K562 (cell line): ENCODE data around the gene SERTAD4. TPM values are rescaled to one million over a fixed set of nuclear protein-coding genes. Genes with fewer than 3 reads are reported as not detected.

Source experiments
- ATAC-seq: fragments of 200-7000 bp; cut with Tn5 transposase; 3 replicates; pipeline ENCODE4 v1.9.1; 2020; ENCODE audit warnings: moderate library complexity
- BruUV-seq: library from RNA; stranded (reverse); fragments of 400-500 nt; replicated peaks from 2 replicates; lab custom pipeline; 2021; lab: Mats Ljungman, UMichigan
- CTCF ChIA-PET: fragments of 300-600 bp; formaldehyde crosslinking; extraction: SDS; loops from one replicate; lab custom pipeline; 2021; ENCODE audit warnings: low intra/inter-chr PET ratio; lab: Yijun Ruan, JAX
- POLR2A ChIA-PET: fragments of 300-600, 350-650 bp; sonication (Branson Sonifier 250); formaldehyde crosslinking; extraction: SDS; loops from one replicate; lab custom pipeline; 2021; ENCODE audit warnings: antibody characterized with exemption, inconsistent platforms; lab: Yijun Ruan, JAX
- DNase-seq, 4 experiments: peaks; one replicate each; pipeline versions ENCODE4 v3.0.0 to v3.0.0-alpha.2; 2011 to 2018; ENCODE audit warnings: low spot score in 3 of 4, mixed read lengths in 3 of 4; ENCODE audit errors: extremely low read depth in 1 of 4
- FAIRE-seq: peaks from 2 replicates; lab custom pipeline; 2011; peaks lifted over from hg19 to GRCh38; lab: Jason Lieb, UNC
- H2AFZ ChIP-seq: 2 replicates; pipeline ENCODE4 v1.6.0; 2011; ENCODE audit warnings: low read depth, low read length, control low read depth, inconsistent platforms
- H3K27ac ChIP-seq: fragments of 200-600 bp; 3 replicates; pipeline ENCODE4 v1.8.0; 2011; ENCODE audit warnings: low read depth, mild to moderate bottlenecking, control low read depth, inconsistent platforms, low read length, moderate library complexity, mixed read lengths; ENCODE audit errors: extremely low read depth
- H3K27me3 ChIP-seq, 2 experiments: fragments of 300-600 bp in 1 of 2; 2 replicates in 1 of 2; 3 replicates in 1 of 2; pipeline versions ENCODE4 v1.6.0 to v1.8.0; 2011; ENCODE audit warnings: inconsistent platforms in 2 of 2, low read length in 2 of 2, mild to moderate bottlenecking in 1 of 2, mixed read lengths in 1 of 2, moderate library complexity in 1 of 2; ENCODE audit not compliant: control insufficient read depth in 2 of 2, insufficient read depth in 2 of 2
- H3K36me3 ChIP-seq: fragments of 300-600 bp; 3 replicates; pipeline ENCODE4 v1.8.0; 2011; ENCODE audit warnings: mild to moderate bottlenecking, low read length, inconsistent platforms; ENCODE audit not compliant: control insufficient read depth, insufficient read depth
- H3K4me1 ChIP-seq, 2 experiments: fragments of 200-600 bp in 1 of 2; replicated peaks in 1 of 2; 2 replicates in 1 of 2; 3 replicates in 1 of 2; pipeline versions ENCODE4 v1.5.1 to v1.8.0; 2011; ENCODE audit warnings: inconsistent platforms in 2 of 2, low read length in 2 of 2, mild to moderate bottlenecking in 1 of 2, mixed read lengths in 1 of 2, moderate library complexity in 1 of 2; ENCODE audit not compliant: control insufficient read depth in 2 of 2, insufficient read depth in 2 of 2
- H3K4me2 ChIP-seq: 2 replicates; pipeline ENCODE4 v1.6.1; 2011; ENCODE audit warnings: low read length, control low read depth, inconsistent platforms, mixed read lengths; ENCODE audit not compliant: insufficient read depth
- H3K4me3 ChIP-seq: fragments of 200-600 bp; sonication (generic), shearing (Covaris generic); 2 replicates; pipeline ENCODE4 v1.5.1; 2016; ENCODE audit warnings: control low read depth, inconsistent platforms
- H3K79me2 ChIP-seq: fragments of 200-600 bp; 3 replicates; pipeline ENCODE4 v1.8.0; 2011; ENCODE audit warnings: low read length, inconsistent platforms; ENCODE audit not compliant: control insufficient read depth, insufficient read depth
- H3K9ac ChIP-seq, 2 experiments: 2 replicates each; pipeline versions ENCODE4 v1.6.0 to v1.6.1; 2011; ENCODE audit warnings: low read depth in 2 of 2, low read length in 2 of 2, control low read depth in 1 of 2, inconsistent platforms in 1 of 2, mild to moderate bottlenecking in 1 of 2, mixed read lengths in 1 of 2; ENCODE audit not compliant: insufficient read depth in 1 of 2
- H3K9me1 ChIP-seq: one replicate; pipeline ENCODE4 v1.6.0; 2011; ENCODE audit warnings: inconsistent platforms, mild to moderate bottlenecking, low read length, moderate library complexity; ENCODE audit not compliant: control insufficient read depth, insufficient read depth
- H3K9me3 ChIP-seq: replicated peaks from 2 replicates; pipeline ENCODE4 v1.5.1; 2011; ENCODE audit warnings: low read depth, low read length, inconsistent platforms; ENCODE audit not compliant: control insufficient read depth, insufficient read depth
- H4K20me1 ChIP-seq: replicated peaks from 2 replicates; pipeline ENCODE4 v1.6.1; 2011; ENCODE audit warnings: low read length, inconsistent platforms, mixed read lengths; ENCODE audit not compliant: control insufficient read depth, insufficient read depth
- BMI1 ChIP-seq: fragments of 150-350 bp; IDR thresholded peaks from 2 replicates; pipeline ENCODE4 v1.6.1; 2014; ENCODE audit warnings: low read length
- MECOM ChIP-seq: fragments of 250-450 bp; sonication (Bioruptor Pico); IDR thresholded peaks from 2 replicates; pipeline ENCODE4 v1.8.0; 2022; ENCODE audit warnings: inconsistent platforms
- POLR3A ChIP-seq: IDR thresholded peaks from 2 replicates; pipeline ENCODE4 v1.6.1; 2011; ENCODE audit warnings: borderline replicate concordance, mild to moderate bottlenecking, moderate library complexity; ENCODE audit not compliant: insufficient read length, insufficient read depth; ENCODE audit errors: extremely low read depth
- SRSF1 ChIP-seq: fragments of 200-400 bp; formaldehyde crosslinking; IDR thresholded peaks from 2 replicates; pipeline ENCODE4 v1.6.1; 2017; ENCODE audit warnings: mild to moderate bottlenecking, low read depth, low read length, moderate library complexity
- SUPT5H ChIP-seq: fragments of 450-650 bp; IDR thresholded peaks from 2 replicates; pipeline ENCODE4 v1.6.1; 2016
- WGBS: fragments of 100-300 bp; shearing (Covaris generic); methylation state at CpG from one replicate; pipeline ENCODE4 v1.1.6; 2016; ENCODE audit warnings: low coverage, mixed read lengths; ENCODE audit not compliant: insufficient coverage; ENCODE audit errors: missing lambda C conversion rate; 5-methylcytosine and 5-hydroxymethylcytosine counted together
- in situ Hi-C: fragments of 300-500 bp; cut with MboI; formaldehyde crosslinking; loops from 4 replicates; pipeline ENCODE4 v1.15.0; 2018; ENCODE audit warnings: inconsistent platforms, mixed read lengths
- intact Hi-C: fragments of 100-400 bp; cut with micrococcal nuclease; formaldehyde crosslinking; loops from 2 replicates; pipeline ENCODE4 v1.14.2; 2022
- polyA plus RNA-seq, 8 experiments: library from polyadenylated mRNA; depleted of rRNA in 4 of 8; stranded (reverse) in 5 of 8; unstranded in 3 of 8; fragments of >200 nt; fragmentation: Nextera tagmentation in 2 of 8; fragmentation: Illumina TruSeq in 1 of 8; extraction: Ambion mirVana in 2 of 8; extraction: Trizol in 1 of 8; gene quantifications; 2 replicates each; pipeline versions ENCODE4 v1.2.1 to v1.2.3, GENCODE V29; 2011 to 2014; ENCODE audit warnings: inconsistent platforms in 1 of 8, missing spikeins in 1 of 8
- total RNA-seq, 7 experiments: library from RNA; depleted of rRNA in 6 of 7; stranded (reverse); fragments of >200 nt in 6 of 7; fragmentation: Illumina TruSeq in 2 of 7; extraction: Trizol in 2 of 7; gene quantifications; 2 replicates each; pipeline versions ENCODE4 v1.2.1 to v1.2.3, GENCODE V29; 2011 to 2021; ENCODE audit warnings: low replicate concordance in 1 of 7
- TF ChIP-seq, protein P1 (sequence below): fragments of 150-350 bp; conservative IDR thresholded peaks from 2 replicates; pipeline ENCODE4 v1.6.1; 2014; ENCODE audit warnings: low read length
- TF ChIP-seq, protein P2 (sequence below): IDR thresholded peaks from 2 replicates; pipeline ENCODE4 v1.6.1; 2011; ENCODE audit warnings: borderline replicate concordance, low read depth, mild to moderate bottlenecking, moderate library complexity, low read length; ENCODE audit not compliant: insufficient read depth, poor library complexity, severe bottlenecking
- TF ChIP-seq, protein P3 (sequence below): fragments of 450-650 bp; IDR thresholded peaks from 2 replicates; pipeline ENCODE4 v1.7.1; 2018; ENCODE audit warnings: mild to moderate bottlenecking, low read depth; ENCODE audit not compliant: partially characterized antibody

The SERTAD4 gene
- total and polyA plus RNA-seq, 9 of the 15 experiments (the other 6 are each of a cell fraction or from before 2014, with no cell fraction given): not detected

DNA sequence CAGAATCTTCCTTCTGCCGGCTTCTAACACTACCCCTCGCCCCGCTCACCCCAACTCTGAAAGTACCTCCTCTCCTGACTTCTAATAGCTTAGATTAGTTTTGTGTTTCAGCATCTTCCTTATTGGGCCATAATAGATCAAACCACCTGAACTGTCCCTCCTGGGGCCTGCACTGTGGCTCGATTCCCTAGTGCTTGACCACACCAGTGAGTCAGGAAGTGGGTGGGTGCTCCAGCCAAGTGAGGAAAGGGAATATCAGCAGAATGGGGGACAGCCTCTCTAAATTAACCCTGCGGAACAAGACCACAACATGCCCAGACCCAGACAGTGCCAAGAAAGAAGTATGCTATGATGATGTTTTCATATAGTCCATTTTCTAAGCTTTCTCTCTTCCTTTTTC is 8.5 kb downstream of the SERTAD4 start:
- ChIA-PET CTCF (no interaction called here), POLR2A (no interaction called here)
- H3K27me3 ChIP-seq: no peaks in the 10 kb centered on the region; a peak in 1 of 5 replicates
- H3K4me1 ChIP-seq: peaks cover 0 to 3% of the 10 kb centered on the region in 2 experiments; a peak in 3 of 5 replicates
- H3K9ac ChIP-seq: no peak overlapping the region
- no peak overlapping the region for H3K4me3 ChIP-seq
- H3K27ac ChIP-seq: no peak overlapping the region
- in situ Hi-C loops (no loop called here), intact Hi-C loops (no loop called here)
- H3K4me2 ChIP-seq: no peak overlapping the region
- FAIRE-seq (no peak), ATAC-seq (no peak), DNase-seq (no peak)
- H4K20me1 ChIP-seq: no peaks in the 10 kb centered on the region; the same call in 1 of the 2 replicates
- no peaks in the 10 kb centered on the region for H3K36me3 ChIP-seq
- no peaks in the 10 kb centered on the region for H3K9me3 ChIP-seq
- BruUV-seq: no TSS peak
- WGBS: 0% methylated on average over 5 of the region's 5 CpGs
- H3K79me2 ChIP-seq: no peaks in the 10 kb centered on the region
- no peak overlapping the region for H2AFZ ChIP-seq
- no peaks in the 10 kb centered on the region for H3K9me1 ChIP-seq
- TF ChIP-seq, protein P1, sequence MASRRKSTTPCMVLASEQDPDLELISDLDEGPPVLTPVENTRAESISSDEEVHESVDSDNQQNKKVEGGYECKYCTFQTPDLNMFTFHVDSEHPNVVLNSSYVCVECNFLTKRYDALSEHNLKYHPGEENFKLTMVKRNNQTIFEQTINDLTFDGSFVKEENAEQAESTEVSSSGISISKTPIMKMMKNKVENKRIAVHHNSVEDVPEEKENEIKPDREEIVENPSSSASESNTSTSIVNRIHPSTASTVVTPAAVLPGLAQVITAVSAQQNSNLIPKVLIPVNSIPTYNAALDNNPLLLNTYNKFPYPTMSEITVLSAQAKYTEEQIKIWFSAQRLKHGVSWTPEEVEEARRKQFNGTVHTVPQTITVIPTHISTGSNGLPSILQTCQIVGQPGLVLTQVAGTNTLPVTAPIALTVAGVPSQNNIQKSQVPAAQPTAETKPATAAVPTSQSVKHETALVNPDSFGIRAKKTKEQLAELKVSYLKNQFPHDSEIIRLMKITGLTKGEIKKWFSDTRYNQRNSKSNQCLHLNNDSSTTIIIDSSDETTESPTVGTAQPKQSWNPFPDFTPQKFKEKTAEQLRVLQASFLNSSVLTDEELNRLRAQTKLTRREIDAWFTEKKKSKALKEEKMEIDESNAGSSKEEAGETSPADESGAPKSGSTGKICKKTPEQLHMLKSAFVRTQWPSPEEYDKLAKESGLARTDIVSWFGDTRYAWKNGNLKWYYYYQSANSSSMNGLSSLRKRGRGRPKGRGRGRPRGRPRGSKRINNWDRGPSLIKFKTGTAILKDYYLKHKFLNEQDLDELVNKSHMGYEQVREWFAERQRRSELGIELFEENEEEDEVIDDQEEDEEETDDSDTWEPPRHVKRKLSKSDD: no peak
- TF ChIP-seq SUPT5H: no peak
- TF ChIP-seq, protein P2, sequence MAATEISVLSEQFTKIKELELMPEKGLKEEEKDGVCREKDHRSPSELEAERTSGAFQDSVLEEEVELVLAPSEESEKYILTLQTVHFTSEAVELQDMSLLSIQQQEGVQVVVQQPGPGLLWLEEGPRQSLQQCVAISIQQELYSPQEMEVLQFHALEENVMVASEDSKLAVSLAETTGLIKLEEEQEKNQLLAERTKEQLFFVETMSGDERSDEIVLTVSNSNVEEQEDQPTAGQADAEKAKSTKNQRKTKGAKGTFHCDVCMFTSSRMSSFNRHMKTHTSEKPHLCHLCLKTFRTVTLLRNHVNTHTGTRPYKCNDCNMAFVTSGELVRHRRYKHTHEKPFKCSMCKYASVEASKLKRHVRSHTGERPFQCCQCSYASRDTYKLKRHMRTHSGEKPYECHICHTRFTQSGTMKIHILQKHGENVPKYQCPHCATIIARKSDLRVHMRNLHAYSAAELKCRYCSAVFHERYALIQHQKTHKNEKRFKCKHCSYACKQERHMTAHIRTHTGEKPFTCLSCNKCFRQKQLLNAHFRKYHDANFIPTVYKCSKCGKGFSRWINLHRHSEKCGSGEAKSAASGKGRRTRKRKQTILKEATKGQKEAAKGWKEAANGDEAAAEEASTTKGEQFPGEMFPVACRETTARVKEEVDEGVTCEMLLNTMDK: no peak
- TF ChIP-seq, protein P3, sequence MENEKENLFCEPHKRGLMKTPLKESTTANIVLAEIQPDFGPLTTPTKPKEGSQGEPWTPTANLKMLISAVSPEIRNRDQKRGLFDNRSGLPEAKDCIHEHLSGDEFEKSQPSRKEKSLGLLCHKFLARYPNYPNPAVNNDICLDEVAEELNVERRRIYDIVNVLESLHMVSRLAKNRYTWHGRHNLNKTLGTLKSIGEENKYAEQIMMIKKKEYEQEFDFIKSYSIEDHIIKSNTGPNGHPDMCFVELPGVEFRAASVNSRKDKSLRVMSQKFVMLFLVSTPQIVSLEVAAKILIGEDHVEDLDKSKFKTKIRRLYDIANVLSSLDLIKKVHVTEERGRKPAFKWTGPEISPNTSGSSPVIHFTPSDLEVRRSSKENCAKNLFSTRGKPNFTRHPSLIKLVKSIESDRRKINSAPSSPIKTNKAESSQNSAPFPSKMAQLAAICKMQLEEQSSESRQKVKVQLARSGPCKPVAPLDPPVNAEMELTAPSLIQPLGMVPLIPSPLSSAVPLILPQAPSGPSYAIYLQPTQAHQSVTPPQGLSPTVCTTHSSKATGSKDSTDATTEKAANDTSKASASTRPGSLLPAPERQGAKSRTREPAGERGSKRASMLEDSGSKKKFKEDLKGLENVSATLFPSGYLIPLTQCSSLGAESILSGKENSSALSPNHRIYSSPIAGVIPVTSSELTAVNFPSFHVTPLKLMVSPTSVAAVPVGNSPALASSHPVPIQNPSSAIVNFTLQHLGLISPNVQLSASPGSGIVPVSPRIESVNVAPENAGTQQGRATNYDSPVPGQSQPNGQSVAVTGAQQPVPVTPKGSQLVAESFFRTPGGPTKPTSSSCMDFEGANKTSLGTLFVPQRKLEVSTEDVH: no peak
- TF ChIP-seq MECOM (CRISPR knock-in tag): no peak
- TF ChIP-seq SRSF1: no peak
- no peak for TF ChIP-seq BMI1
- TF ChIP-seq POLR3A: no peak
